ENCODE results near the gene SLC8A1. TPM values are rescaled to one million over a fixed set of nuclear protein-coding genes. Genes with fewer than 3 reads are reported as not detected.

SLC8A1 gene
- total and polyA plus RNA-seq, 2 of the 13 experiments (the other 11 are each of a cell fraction or from before 2014, with no cell fraction given), result not detected

DNA sequence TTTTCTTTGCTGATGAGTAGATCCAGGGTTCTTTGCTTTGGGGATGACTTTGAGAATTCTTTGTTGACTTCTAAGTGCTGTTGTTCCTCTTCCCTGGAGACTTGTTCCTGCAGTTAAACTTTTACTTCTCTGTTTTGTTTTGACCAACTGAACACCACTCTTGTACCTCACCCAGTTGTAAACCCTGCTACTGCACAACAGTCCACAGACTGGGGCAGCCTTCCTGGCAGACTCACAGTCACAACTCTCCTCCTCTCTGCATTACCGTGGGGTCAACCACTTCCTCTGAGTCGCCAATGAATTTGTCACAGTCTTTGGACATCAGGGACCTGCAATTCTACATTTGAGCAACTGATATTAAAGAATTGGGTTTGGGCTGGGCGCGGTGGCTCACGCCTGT is 3.8 kb upstream of the SLC8A1 start:
- no peaks in the 10 kb centered on the region for H3K4me1 ChIP-seq (ENCODE audit: insufficient read depth, low read length)
- no peak overlapping the region for H3K27ac ChIP-seq (ENCODE audit: extremely low read length, insufficient read depth, low read length)
- POLR2A ChIA-PET, result no interaction called here
- DNase-seq (ENCODE audit: low spot score) (no peak), FAIRE-seq (no peak), ATAC-seq (no peak)
- H3K27me3 ChIP-seq (ENCODE audit: control insufficient read depth in 1 of 2, insufficient read depth in 2 of 2, low read length in 2 of 2), result peaks cover 2 to 31% of the 10 kb centered on the region in 2 experiments; a peak in 3 of 5 replicates
- intact Hi-C loops (cut with micrococcal nuclease; ENCODE audit: unreplicated experiment) (no loop called here), in situ Hi-C loops (cut with HindIII; ENCODE audit: extremely low pct_ligation_motif_present, low pct_unique_long_range_greater_than_20kb) (no loop called here)
- no peaks in the 10 kb centered on the region for H3K9me3 ChIP-seq (ENCODE audit: low read length)
- H3K9ac ChIP-seq (ENCODE audit: insufficient read depth, low read depth, low read length), result no peak overlapping the region
- H3K36me3 ChIP-seq (replicated peaks in 1 of 2; ENCODE audit: control insufficient read depth in 1 of 2, insufficient read depth in 2 of 2, low read length in 2 of 2), result no peaks in the 10 kb centered on the region
- H3K4me2 ChIP-seq (ENCODE audit: low read depth, low read length), result no peak overlapping the region
- no peaks in the 10 kb centered on the region for H4K20me1 ChIP-seq (ENCODE audit: insufficient read depth, low read length)
- H2AFZ ChIP-seq (ENCODE audit: low read length), result no peak overlapping the region
- no peaks in the 10 kb centered on the region for H3K79me2 ChIP-seq (ENCODE audit: insufficient read depth, low read length)
- WGBS (ENCODE audit: low lambda C conversion rate), result 44% methylated on average over 5 of the region's 5 CpGs
- no peak overlapping the region for H3K4me3 ChIP-seq (replicated peaks in 1 of 3; ENCODE audit: insufficient read depth in 1 of 3, low read depth in 2 of 3, low read length in 3 of 3)
- BruUV-seq (replicated peaks), result no TSS peak
- TF ChIP-seq SMAD9 (CRISPR knock-in tag; IDR thresholded peaks at IDR 0.05), result no peak
- CTCF ChIA-PET (ENCODE audit: low intra/inter-chr PET ratio, low total read pairs), result no interaction called here

DNA sequence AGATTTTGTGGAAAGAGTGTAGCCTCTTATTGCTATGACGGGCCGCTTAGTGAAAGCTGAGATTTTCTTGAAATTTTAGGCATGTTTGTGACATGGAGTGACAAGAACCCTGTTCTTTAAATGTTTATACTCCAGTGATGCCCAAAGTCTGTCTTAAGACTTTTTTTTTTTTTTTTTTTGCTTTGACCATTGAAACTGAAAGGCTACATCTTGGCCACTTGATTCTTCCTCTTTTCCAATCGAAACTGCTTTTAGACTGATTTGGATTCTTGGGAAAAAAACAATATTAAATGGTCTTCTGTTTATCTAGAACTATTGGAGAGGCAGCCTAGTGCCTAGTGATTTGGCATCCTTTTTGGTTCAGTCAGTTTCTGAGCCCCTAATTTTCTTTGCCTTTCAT is 2.4 kb upstream of the SLC8A1 start:
- no peak overlapping the region for H2AFZ ChIP-seq (ENCODE audit: low read length)
- BruUV-seq (replicated peaks), result no TSS peak
- H3K27ac ChIP-seq (ENCODE audit: extremely low read length, insufficient read depth, low read length), result no peak overlapping the region
- no peaks in the 10 kb centered on the region for H4K20me1 ChIP-seq (ENCODE audit: insufficient read depth, low read length)
- CTCF ChIA-PET (ENCODE audit: low intra/inter-chr PET ratio, low total read pairs), result no interaction called here
- no peaks in the 10 kb centered on the region for H3K79me2 ChIP-seq (ENCODE audit: insufficient read depth, low read length)
- in situ Hi-C loops (cut with HindIII; ENCODE audit: extremely low pct_ligation_motif_present, low pct_unique_long_range_greater_than_20kb) (no loop called here), intact Hi-C loops (cut with micrococcal nuclease; ENCODE audit: unreplicated experiment) (no loop called here)
- ATAC-seq (no peak), DNase-seq (ENCODE audit: low spot score) (no peak), FAIRE-seq (no peak)
- no peak overlapping the region for H3K4me3 ChIP-seq (replicated peaks in 1 of 3; ENCODE audit: insufficient read depth in 1 of 3, low read depth in 2 of 3, low read length in 3 of 3)
- H3K36me3 ChIP-seq (replicated peaks in 1 of 2; ENCODE audit: control insufficient read depth in 1 of 2, insufficient read depth in 2 of 2, low read length in 2 of 2), result no peaks in the 10 kb centered on the region
- POLR2A ChIA-PET, result no interaction called here
- H3K4me2 ChIP-seq (ENCODE audit: low read depth, low read length), result no peak overlapping the region
- 0% methylated on average over 3 of the region's 3 CpGs for WGBS (ENCODE audit: low lambda C conversion rate)
- H3K27me3 ChIP-seq (ENCODE audit: control insufficient read depth in 1 of 2, insufficient read depth in 2 of 2, low read length in 2 of 2), result peaks cover 2 to 41% of the 10 kb centered on the region in 2 experiments; a peak in 4 of 5 replicates
- H3K9me3 ChIP-seq (ENCODE audit: low read length), result no peaks in the 10 kb centered on the region
- no peak overlapping the region for H3K9ac ChIP-seq (ENCODE audit: insufficient read depth, low read depth, low read length)
- H3K4me1 ChIP-seq (ENCODE audit: insufficient read depth, low read length), result no peaks in the 10 kb centered on the region
- TF ChIP-seq, protein P1, sequence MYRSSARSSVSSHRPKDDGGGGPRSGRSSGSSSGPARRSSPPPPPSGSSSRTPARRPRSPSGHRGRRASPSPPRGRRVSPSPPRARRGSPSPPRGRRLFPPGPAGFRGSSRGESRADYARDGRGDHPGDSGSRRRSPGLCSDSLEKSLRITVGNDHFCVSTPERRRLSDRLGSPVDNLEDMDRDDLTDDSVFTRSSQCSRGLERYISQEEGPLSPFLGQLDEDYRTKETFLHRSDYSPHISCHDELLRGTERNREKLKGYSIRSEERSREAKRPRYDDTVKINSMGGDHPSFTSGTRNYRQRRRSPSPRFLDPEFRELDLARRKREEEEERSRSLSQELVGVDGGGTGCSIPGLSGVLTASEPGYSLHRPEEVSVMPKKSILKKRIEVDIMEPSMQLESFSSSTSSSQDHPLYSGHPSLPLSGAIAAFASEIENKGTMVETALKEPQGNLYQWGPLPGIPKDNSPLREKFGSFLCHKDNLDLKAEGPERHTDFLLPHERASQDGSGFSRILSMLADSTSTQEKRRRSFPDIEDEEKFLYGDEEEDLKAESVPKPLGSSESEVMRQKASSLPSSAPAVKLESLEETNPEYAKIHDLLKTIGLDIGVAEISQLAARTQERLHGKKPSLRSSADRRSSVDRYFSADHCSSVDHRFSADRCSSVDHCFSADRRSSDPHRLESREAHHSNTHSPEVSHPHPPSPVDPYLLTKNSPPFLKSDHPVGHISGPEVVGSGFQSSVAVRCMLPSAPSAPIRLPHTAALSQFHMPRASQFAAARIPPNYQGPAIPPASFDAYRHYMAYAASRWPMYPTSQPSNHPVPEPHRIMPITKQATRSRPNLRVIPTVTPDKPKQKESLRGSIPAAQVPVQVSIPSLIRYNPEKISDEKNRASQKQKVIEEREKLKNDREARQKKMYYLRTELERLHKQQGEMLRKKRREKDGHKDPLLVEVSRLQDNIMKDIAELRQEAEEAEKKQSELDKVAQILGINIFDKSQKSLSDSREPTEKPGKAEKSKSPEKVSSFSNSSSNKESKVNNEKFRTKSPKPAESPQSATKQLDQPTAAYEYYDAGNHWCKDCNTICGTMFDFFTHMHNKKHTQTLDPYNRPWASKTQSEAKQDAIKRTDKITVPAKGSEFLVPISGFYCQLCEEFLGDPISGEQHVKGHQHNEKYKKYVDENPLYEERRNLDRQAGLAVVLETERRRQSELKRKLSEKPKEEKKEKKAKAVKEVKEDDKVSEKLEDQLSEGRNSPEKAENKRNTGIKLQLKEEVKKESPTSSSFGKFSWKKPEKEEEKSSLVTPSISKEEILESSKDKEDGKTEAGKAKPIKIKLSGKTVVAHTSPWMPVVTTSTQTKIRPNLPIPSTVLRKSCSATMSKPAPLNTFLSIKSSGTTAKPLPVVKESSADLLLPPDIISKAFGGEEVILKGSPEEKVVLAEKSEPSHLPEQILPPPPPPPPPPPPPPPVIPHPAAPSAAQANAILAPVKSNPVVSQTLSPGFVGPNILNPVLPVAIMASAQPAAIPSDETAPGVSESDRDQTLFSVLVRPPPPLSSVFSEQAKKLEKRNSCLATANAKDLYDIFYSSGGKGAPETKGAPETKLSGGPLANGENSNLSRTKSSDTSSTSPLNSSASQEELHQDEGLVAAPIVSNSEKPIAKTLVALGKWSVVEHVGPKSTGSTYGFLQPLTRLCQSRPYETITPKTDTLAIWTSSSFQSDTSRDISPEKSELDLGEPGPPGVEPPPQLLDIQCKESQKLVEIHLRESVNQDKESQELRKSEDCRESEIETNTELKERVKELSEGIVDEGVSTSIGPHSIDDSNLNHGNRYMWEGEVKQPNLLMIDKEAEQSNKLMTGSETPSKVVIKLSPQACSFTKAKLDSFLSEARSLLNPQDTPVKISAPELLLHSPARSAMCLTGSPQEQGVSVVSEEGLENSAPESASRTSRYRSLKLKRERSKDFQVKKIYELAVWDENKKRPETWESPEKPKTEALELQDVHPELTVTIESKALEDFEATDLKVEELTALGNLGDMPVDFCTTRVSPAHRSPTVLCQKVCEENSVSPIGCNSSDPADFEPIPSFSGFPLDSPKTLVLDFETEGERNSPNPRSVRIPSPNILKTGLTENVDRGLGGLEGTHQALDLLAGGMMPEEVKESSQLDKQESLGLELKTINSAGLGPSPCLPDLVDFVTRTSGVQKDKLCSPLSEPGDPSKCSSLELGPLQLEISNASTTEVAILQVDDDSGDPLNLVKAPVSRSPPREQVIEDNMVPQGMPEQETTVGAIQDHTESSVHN (CRISPR knock-in tag; IDR thresholded peaks at IDR 0.05), result no peak
- TF ChIP-seq PRPF4 (IDR thresholded peaks at IDR 0.05; ENCODE audit: low read depth, low read length, poor library complexity, severe bottlenecking), result no peak
- TF ChIP-seq ZNF292 (CRISPR knock-in tag; IDR thresholded peaks at IDR 0.05; ENCODE audit: borderline replicate concordance, low read depth), result no peak
- no peak for TF ChIP-seq CHD2 (IDR thresholded peaks at IDR 0.05; ENCODE audit: low read depth, low read length)
- no peak for TF ChIP-seq GZF1 (CRISPR knock-in tag; IDR thresholded peaks at IDR 0.05)
- TF ChIP-seq PITX1 (CRISPR knock-in tag; IDR thresholded peaks at IDR 0.05), result no peak
- no peak for TF ChIP-seq ZNF556 (CRISPR knock-in tag; IDR thresholded peaks at IDR 0.05; ENCODE audit: borderline replicate concordance)
- no peak for TF ChIP-seq ZNF18 (CRISPR knock-in tag; IDR thresholded peaks at IDR 0.05; ENCODE audit: insufficient replicate concordance)
